HepG2 (cell line): ENCODE results near the gene ENGASE. TPM values are rescaled to one million over a fixed set of nuclear protein-coding genes. Genes with fewer than 3 reads are reported as not detected.

Experiments
- CCDC6 ChIP-seq: sonication (generic); formaldehyde crosslinking; IDR thresholded peaks from 2 replicates; pipeline ENCODE4 v1.8.1; 2022; ENCODE audit warnings: mild to moderate bottlenecking, missing genetic modification reagents, moderate library complexity
- CERS6 ChIP-seq: sonication (generic); formaldehyde crosslinking; IDR thresholded peaks from 2 replicates; pipeline ENCODE4 v1.5.0; 2020; ENCODE audit warnings: missing genetic modification reagents
- MYNN ChIP-seq: sonication (generic); formaldehyde crosslinking; IDR thresholded peaks from 2 replicates; pipeline ENCODE4 v1.4.0; 2020; ENCODE audit warnings: mild to moderate bottlenecking, low read depth, missing genetic modification reagents
- PBX2 ChIP-seq: IDR thresholded peaks from 2 replicates; pipeline ENCODE4 v1.6.1; 2016; ENCODE audit warnings: control low read depth
- PHB2 ChIP-seq: fragments of 450-650 bp; IDR thresholded peaks from 2 replicates; pipeline ENCODE4 v1.6.1; 2018; ENCODE audit not compliant: partially characterized antibody
- SMAD3 ChIP-seq: sonication (generic); formaldehyde crosslinking; IDR thresholded peaks from 2 replicates; pipeline ENCODE4 v1.4.0; 2020; ENCODE audit warnings: missing genetic modification reagents
- YEATS2 ChIP-seq: sonication (generic); formaldehyde crosslinking; IDR thresholded peaks from 2 replicates; pipeline ENCODE4 v1.4.0; 2020; ENCODE audit warnings: missing genetic modification reagents, borderline replicate concordance
- ZNF17 ChIP-seq: sonication (generic); formaldehyde crosslinking; IDR thresholded peaks from 2 replicates; pipeline ENCODE4 v1.5.0; 2020; ENCODE audit warnings: mild to moderate bottlenecking, missing genetic modification reagents
- ZNF232 ChIP-seq: sonication (generic); formaldehyde crosslinking; IDR thresholded peaks from 2 replicates; pipeline ENCODE4 v1.4.0; 2020; ENCODE audit warnings: missing genetic modification reagents, borderline replicate concordance
- ZNF260 ChIP-seq: sonication (generic); formaldehyde crosslinking; IDR thresholded peaks from 2 replicates; pipeline ENCODE4 v1.4.0; 2020; ENCODE audit warnings: missing genetic modification reagents, low read depth, mild to moderate bottlenecking, borderline replicate concordance
- ZNF430 ChIP-seq: sonication (generic); formaldehyde crosslinking; IDR thresholded peaks from 2 replicates; pipeline ENCODE4 v1.9.0; 2021; ENCODE audit warnings: mild to moderate bottlenecking, missing genetic modification reagents
- ZNF512 ChIP-seq: sonication (generic); formaldehyde crosslinking; IDR thresholded peaks from 2 replicates; pipeline ENCODE4 v1.4.0; 2020; ENCODE audit warnings: mild to moderate bottlenecking, missing genetic modification reagents
- ZNF550 ChIP-seq: sonication (generic); formaldehyde crosslinking; IDR thresholded peaks from 2 replicates; pipeline ENCODE4 v1.4.0; 2020; ENCODE audit warnings: mild to moderate bottlenecking, missing genetic modification reagents, borderline replicate concordance
- ZNF558 ChIP-seq: sonication (generic); formaldehyde crosslinking; IDR thresholded peaks from 2 replicates; pipeline ENCODE4 v1.9.0; 2022; ENCODE audit warnings: mild to moderate bottlenecking, missing genetic modification reagents, borderline replicate concordance
- ZNF574 ChIP-seq: sonication (generic); formaldehyde crosslinking; IDR thresholded peaks from 2 replicates; pipeline ENCODE4 v1.4.0; 2020; ENCODE audit warnings: missing genetic modification reagents
- polyA plus RNA-seq, 8 experiments: library from polyadenylated mRNA; depleted of rRNA in 3 of 8; stranded (reverse) in 7 of 8; unstranded in 1 of 8; fragments of >200 nt; fragmentation: Illumina TruSeq in 4 of 8; extraction: Trizol in 4 of 8; gene quantifications; 2 replicates each; pipeline versions ENCODE4 v1.2.1 to v1.2.3, GENCODE V29; 2011 to 2016; ENCODE audit warnings: low read depth in 4 of 8, missing spikeins in 1 of 8, mixed read lengths in 1 of 8; ENCODE audit not compliant: insufficient read depth in 1 of 8
- total RNA-seq, 5 experiments: library from RNA; depleted of rRNA; stranded (reverse); fragments of >200 nt; fragmentation: Illumina TruSeq; extraction: Trizol; gene quantifications; 2 replicates each; pipeline ENCODE4 v1.2.3, GENCODE V29; 2016; ENCODE audit warnings: low read depth in 1 of 5

The ENGASE gene
- total and polyA plus RNA-seq, 2 of the 13 experiments (the other 11 are each of a cell fraction or from before 2014, with no cell fraction given), result 10.6 to 18.1 TPM

GRCh38 chr17:79097226-79098055, 22.8 kb downstream of the ENGASE start (continued):
- TF ChIP-seq ZNF558 (no peak), ZNF17 (no peak), PBX2 (no peak), SMAD3 (no peak), YEATS2 (no peak), CCDC6 (CRISPR knock-in tag) (no peak), ZNF574 (CRISPR knock-in tag) (no peak), ZNF430 (CRISPR knock-in tag) (no peak), ZNF232 (CRISPR knock-in tag) (no peak), PHB2 (no peak), ZNF550 (CRISPR knock-in tag) (no peak), ZNF512 (CRISPR knock-in tag) (no peak), CERS6 (CRISPR knock-in tag) (no peak), ZNF260 (CRISPR knock-in tag) (no peak), MYNN (CRISPR knock-in tag) (no peak)
